ENCODE data around the gene PRMT7.

PRMT7 gene

GRCh38 chr16:68377221-68377620 lies 66.4 kb downstream of the PRMT7 start:
- Histone ChIP-seq H3K27ac (ENCODE audit: low read length) (peak overlapping the region; percentile 98), H3K9me3 (ENCODE audit: insufficient read depth, low read length, severe bottlenecking) (no peaks in the 10 kb centered on the region), H3K4me3 (ENCODE audit: low read depth in 1 of 2, low read length in 2 of 2) (peak overlapping the region in 1 of 2 experiments; percentile 23; a peak in 1 of 4 replicates), H3K9ac (ENCODE audit: low read depth, low read length) (peak overlapping the region; percentile 62), H3K4me2 (ENCODE audit: insufficient read depth, low read length) (peak overlapping the region; percentile 63), H2AFZ (ENCODE audit: low read depth, low read length) (no peak overlapping the region), H3K27me3 (ENCODE audit: insufficient read depth, low read length, poor library complexity) (no peaks in the 10 kb centered on the region), H3K36me3 (ENCODE audit: insufficient read depth, low read length) (no peaks in the 10 kb centered on the region), H3K4me1 (ENCODE audit: insufficient read depth, low read length) (peaks cover 94% of the 10 kb centered on the region), H4K20me1 (ENCODE audit: insufficient read depth, low read length) (no peaks in the 10 kb centered on the region), H3K79me2 (ENCODE audit: insufficient read depth, low read length) (peaks cover 59% of the 10 kb centered on the region)
- ATAC-seq (ENCODE audit: insufficient read depth, low read depth) (no peak), DNase-seq (no peak)
- TF ChIP-seq EZH2 (IDR thresholded peaks at IDR 0.05; ENCODE audit: borderline replicate concordance, low read depth, low read length, severe bottlenecking), result no peak
- TF ChIP-seq CTCF (IDR thresholded peaks at IDR 0.05; ENCODE audit: borderline replicate concordance, extremely low read depth, low read length, poor library complexity, severe bottlenecking), result no peak

- no peaks in the 10 kb centered on the region for H4K20me1 ChIP-seq (ENCODE audit: insufficient read depth, low read length)
- peak overlapping the region; percentile 63 for H3K4me2 ChIP-seq (ENCODE audit: insufficient read depth, low read length)
- H3K27me3 ChIP-seq (ENCODE audit: insufficient read depth, low read length, poor library complexity), result no peaks in the 10 kb centered on the region
- no peak for TF ChIP-seq CTCF (IDR thresholded peaks at IDR 0.05; ENCODE audit: borderline replicate concordance, extremely low read depth, low read length, poor library complexity, severe bottlenecking)
- no peak for TF ChIP-seq EZH2 (IDR thresholded peaks at IDR 0.05; ENCODE audit: borderline replicate concordance, low read depth, low read length, severe bottlenecking)
- peak overlapping the region; percentile 98 for H3K27ac ChIP-seq (ENCODE audit: low read length)
- H3K4me3 ChIP-seq (ENCODE audit: low read depth in 1 of 2, low read length in 2 of 2), result peak overlapping the region in 1 of 2 experiments; percentile 23; a peak in 1 of 4 replicates
- ATAC-seq (ENCODE audit: insufficient read depth, low read depth), result no peak
- H3K9ac ChIP-seq (ENCODE audit: low read depth, low read length), result peak overlapping the region; percentile 62
- no peak overlapping the region for H2AFZ ChIP-seq (ENCODE audit: low read depth, low read length)
- peak; percentile 34 for DNase-seq
- no peaks in the 10 kb centered on the region for H3K36me3 ChIP-seq (ENCODE audit: insufficient read depth, low read length)
- peaks cover 94% of the 10 kb centered on the region for H3K4me1 ChIP-seq (ENCODE audit: insufficient read depth, low read length)
- H3K79me2 ChIP-seq (ENCODE audit: insufficient read depth, low read length), result peaks cover 57% of the 10 kb centered on the region
- H3K9me3 ChIP-seq (ENCODE audit: insufficient read depth, low read length, severe bottlenecking), result no peaks in the 10 kb centered on the region
These were observed 67.0 kb downstream of the PRMT7 start for GRCh38 chr16:68377667-68378393.

- Histone ChIP-seq H3K4me3 (ENCODE audit: low read depth in 1 of 2, low read length in 2 of 2) (peak overlapping the region in 1 of 2 experiments; percentile 23; a peak in 1 of 4 replicates), H3K9me3 (ENCODE audit: insufficient read depth, low read length, severe bottlenecking) (no peaks in the 10 kb centered on the region), H4K20me1 (ENCODE audit: insufficient read depth, low read length) (no peaks in the 10 kb centered on the region), H3K27ac (ENCODE audit: low read length) (peak overlapping the region; percentile 98), H3K9ac (ENCODE audit: low read depth, low read length) (peak overlapping the region; percentile 62), H3K4me1 (ENCODE audit: insufficient read depth, low read length) (peaks cover 95% of the 10 kb centered on the region), H3K79me2 (ENCODE audit: insufficient read depth, low read length) (peaks cover 61% of the 10 kb centered on the region), H3K4me2 (ENCODE audit: insufficient read depth, low read length) (peak overlapping the region; percentile 63), H3K36me3 (ENCODE audit: insufficient read depth, low read length) (no peaks in the 10 kb centered on the region), H2AFZ (ENCODE audit: low read depth, low read length) (0 out of 2 replicates have a peak overlapping the region, but pooled peaks have one; percentile 7), H3K27me3 (ENCODE audit: insufficient read depth, low read length, poor library complexity) (no peaks in the 10 kb centered on the region)
- DNase-seq, result peak; percentile 38
- TF ChIP-seq CTCF (IDR thresholded peaks at IDR 0.05; ENCODE audit: borderline replicate concordance, extremely low read depth, low read length, poor library complexity, severe bottlenecking) (no peak), EZH2 (IDR thresholded peaks at IDR 0.05; ENCODE audit: borderline replicate concordance, low read depth, low read length, severe bottlenecking) (no peak)
- ATAC-seq (ENCODE audit: insufficient read depth, low read depth), result no peak
These were observed 67.9 kb downstream of the PRMT7 start for GRCh38 chr16:68378436-68379415.

Data from DND-41 (cell line).